ENCODE results near the gene EZH2.

Gene EZH2

GRCh38 chr7:148806187-148806586 lies 77.9 kb downstream of the EZH2 start:
- DNase-seq (ENCODE audit: low read depth in 2 of 2) = no peak

GRCh38 chr7:148804343-148805235 lies 79.5 kb downstream of the EZH2 start:
- no peak for DNase-seq (ENCODE audit: low read depth in 2 of 2)

GRCh38 chr7:148803094-148803493 lies 81.0 kb downstream of the EZH2 start:
- DNase-seq (ENCODE audit: low read depth in 2 of 2) = no peak

- no peak for DNase-seq (ENCODE audit: low read depth in 2 of 2)
Measured at GRCh38 chr7:148802101-148802493, 82.0 kb downstream of the EZH2 start.

- no peak for DNase-seq (ENCODE audit: low read depth in 2 of 2)
Measured at GRCh38 chr7:148800677-148801076, 83.4 kb downstream of the EZH2 start.

GRCh38 chr7:148799893-148800555 lies 84.1 kb downstream of the EZH2 start:
- DNase-seq (ENCODE audit: low read depth in 2 of 2) = no peak

- no peak for DNase-seq (ENCODE audit: low read depth in 2 of 2)
Measured at GRCh38 chr7:148796841-148797240, 87.2 kb downstream of the EZH2 start.

- DNase-seq (ENCODE audit: low read depth in 2 of 2) = no peak
Measured at GRCh38 chr7:148794476-148794875, 89.6 kb downstream of the EZH2 start.

GRCh38 chr7:148793590-148793989 lies 90.5 kb downstream of the EZH2 start:
- DNase-seq (ENCODE audit: low read depth in 2 of 2) = no peak

GRCh38 chr7:148791546-148791945 lies 92.5 kb downstream of the EZH2 start:
- DNase-seq (ENCODE audit: low read depth in 2 of 2) = no peak

- DNase-seq (ENCODE audit: low read depth in 2 of 2) = no peak
Measured at GRCh38 chr7:148790850-148791249, 93.2 kb downstream of the EZH2 start.

- DNase-seq (ENCODE audit: low read depth in 2 of 2) = no peak
Measured at GRCh38 chr7:148790131-148790726, 93.9 kb downstream of the EZH2 start.

GRCh38 chr7:148789220-148789619 lies 94.9 kb downstream of the EZH2 start:
- DNase-seq (ENCODE audit: low read depth in 2 of 2) = no peak

GRCh38 chr7:148787571-148788295 lies 96.4 kb downstream of the EZH2 start:
- DNase-seq (ENCODE audit: low read depth in 2 of 2) = no peak

- no peak for DNase-seq (ENCODE audit: low read depth in 2 of 2)
Measured at GRCh38 chr7:148783801-148784527, 100.1 kb downstream of the EZH2 start.

GRCh38 chr7:148782757-148783456 lies 101.2 kb downstream of the EZH2 start:
- no peak for DNase-seq (ENCODE audit: low read depth in 2 of 2)

GRCh38 chr7:148774471-148774870 lies 109.6 kb downstream of the EZH2 start:
- no peak for DNase-seq (ENCODE audit: low read depth in 2 of 2)

GRCh38 chr7:148773334-148773733 lies 110.8 kb downstream of the EZH2 start:
- DNase-seq (ENCODE audit: low read depth in 2 of 2) = peak in 1 of 2 donors; percentile 10

- peak; percentile 24 to 31 for DNase-seq (ENCODE audit: low read depth in 2 of 2)
Measured at GRCh38 chr7:148772297-148773089, 111.6 kb downstream of the EZH2 start.

- DNase-seq (ENCODE audit: low read depth in 2 of 2) = no peak
Measured at GRCh38 chr7:148770004-148770403, 114.1 kb downstream of the EZH2 start.
